ENCODE measurements around the gene TMCC1.
"Not testable (repeated sequence)": the region's sequence is repeated elsewhere in the genome, so short reads cannot be mapped to it uniquely, and the experiment has no call there.

The TMCC1 gene

DNA sequence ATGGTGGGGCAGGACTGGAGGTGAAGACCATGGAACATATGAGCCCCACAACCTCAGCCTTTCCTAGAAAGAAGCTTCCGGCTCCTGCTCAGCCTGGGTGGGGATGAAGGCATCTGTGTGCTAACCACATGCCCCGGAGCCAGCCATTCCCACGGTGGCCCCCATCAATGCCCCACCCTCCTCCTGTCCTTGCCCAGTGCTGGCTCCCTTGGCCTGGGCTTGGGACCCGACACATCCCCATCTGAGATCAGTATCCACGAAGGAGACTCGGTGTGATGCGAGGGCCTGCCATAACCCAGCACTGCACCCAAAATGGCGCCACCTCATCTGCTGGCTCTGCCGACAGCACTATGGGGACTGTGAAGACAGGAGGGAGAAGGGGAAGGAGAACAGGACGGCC, 270.6 kb downstream of the TMCC1 start:
- DNase-seq (ENCODE audit: low read depth in 2 of 2): no peak

DNA sequence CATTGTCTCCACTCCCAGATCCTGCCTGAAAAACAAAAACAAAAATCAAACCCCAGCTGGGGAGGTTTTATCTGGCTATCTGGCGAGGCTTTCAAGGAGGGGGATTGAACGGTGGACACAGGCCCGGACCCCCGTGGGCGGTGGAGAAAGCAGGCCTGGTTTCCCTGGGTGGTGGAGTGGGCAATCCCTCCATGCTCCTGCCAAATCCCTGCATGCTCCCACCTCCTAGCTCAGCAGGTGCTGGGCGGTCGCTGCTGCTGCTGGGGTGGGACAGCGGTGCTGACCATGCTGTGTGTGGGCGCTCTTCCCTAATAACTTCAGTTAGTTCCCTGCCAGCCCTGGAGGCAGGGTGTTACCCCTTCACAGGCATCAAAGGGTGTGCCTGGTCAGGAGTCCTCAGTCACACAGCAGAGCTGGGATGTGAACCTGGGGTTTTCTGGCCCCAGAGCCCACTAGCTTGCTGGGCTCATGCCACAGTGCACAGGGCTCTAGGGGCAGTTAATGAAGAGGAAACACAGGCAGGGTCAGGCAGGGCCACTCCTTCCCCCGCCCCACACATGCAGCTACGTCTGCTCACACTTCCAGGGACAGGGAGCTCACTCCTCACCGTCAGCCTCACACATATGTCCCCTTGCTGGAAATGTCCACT, 271.2 kb downstream of the TMCC1 start:
- no peak for DNase-seq (ENCODE audit: low read depth in 2 of 2)

DNA sequence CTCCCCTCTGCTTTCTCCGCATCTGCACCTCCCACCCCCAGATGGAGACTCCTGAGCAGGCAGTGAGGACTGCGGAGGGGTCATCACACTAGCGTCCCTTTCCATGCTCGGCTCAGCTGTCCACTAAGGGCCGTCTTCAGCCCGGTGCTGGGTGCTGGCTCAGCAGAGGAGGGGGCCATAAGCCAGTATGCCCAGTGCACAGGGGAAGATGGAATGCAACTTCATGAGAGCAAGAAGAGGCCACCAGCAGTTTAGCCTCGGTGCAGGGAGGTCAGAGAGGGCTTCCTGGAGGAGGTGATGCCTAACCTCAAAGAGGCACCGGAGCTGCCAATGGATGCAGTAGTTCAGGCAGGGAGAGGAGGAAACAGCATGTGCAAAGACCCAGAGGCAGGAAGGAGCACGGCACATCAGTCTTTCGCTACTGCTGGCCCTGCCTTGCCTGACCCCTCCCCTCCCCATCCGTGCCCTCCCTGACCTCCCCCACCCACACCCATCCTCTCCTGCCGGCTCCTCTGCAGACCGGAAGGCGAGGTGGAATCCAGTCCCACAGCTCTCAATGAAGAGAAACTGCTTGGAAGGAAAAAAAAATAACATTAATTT, 271.8 kb downstream of the TMCC1 start:
- DNase-seq (ENCODE audit: low read depth in 2 of 2): no peak

DNA sequence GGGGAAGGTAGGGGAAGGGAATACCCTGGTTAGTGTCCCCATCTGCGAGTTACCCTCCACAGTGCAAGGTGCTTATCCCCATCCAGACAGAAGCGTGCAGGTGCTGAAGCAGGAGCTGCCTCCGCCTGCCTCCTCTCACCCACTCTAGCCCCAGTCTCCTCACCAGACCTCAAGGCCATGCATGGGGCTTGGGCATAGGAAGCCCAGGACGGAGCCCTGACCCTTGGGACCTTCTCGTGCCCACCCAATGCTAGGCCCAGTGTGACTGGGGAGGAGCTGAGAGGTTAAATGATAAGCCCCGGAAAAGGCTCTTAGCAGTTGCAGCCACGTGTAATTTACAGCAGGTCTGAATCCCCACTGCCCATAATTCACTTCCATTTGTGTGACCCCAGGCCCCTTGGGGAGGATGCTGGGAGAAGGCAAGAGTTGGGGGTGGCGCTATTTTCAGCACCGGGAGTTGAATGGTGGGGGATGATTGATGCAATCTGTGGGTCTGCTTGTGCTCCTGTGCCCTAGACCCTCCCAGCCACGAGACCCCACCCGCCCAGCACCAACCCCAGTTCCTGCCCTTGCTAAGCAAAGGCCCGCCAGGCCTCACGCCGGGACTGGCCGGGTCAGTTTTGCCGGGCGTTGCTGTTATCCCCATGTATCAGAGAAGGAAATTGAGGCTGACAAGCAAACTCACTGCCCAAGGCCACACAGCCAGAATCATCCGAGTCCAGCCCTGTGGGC, 272.5 kb downstream of the TMCC1 start:
- DNase-seq (ENCODE audit: low read depth in 2 of 2): no peak

DNA sequence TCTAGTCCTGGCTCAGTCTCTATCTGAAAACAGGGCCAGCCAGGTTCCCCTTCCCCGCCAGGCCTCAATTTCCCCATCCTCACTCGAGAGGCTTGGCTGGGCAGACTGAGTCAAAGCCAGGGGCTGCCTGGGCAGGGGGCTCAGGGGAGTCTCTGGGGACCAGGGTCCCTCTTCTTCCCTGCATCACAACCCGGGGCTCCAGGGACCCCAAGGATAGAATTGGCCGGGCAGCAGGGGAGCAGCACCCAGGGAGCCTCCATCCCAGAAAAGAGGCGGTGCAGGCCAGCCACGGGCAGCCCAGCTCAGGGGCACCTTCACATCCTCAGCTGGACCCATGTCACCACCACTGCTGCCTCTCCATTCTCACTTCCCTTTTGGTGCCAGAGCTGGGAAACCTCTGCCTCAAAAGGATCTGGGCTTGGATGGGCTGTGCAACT, 273.8 kb downstream of the TMCC1 start:
- DNase-seq (ENCODE audit: low read depth in 2 of 2): no peak

DNA sequence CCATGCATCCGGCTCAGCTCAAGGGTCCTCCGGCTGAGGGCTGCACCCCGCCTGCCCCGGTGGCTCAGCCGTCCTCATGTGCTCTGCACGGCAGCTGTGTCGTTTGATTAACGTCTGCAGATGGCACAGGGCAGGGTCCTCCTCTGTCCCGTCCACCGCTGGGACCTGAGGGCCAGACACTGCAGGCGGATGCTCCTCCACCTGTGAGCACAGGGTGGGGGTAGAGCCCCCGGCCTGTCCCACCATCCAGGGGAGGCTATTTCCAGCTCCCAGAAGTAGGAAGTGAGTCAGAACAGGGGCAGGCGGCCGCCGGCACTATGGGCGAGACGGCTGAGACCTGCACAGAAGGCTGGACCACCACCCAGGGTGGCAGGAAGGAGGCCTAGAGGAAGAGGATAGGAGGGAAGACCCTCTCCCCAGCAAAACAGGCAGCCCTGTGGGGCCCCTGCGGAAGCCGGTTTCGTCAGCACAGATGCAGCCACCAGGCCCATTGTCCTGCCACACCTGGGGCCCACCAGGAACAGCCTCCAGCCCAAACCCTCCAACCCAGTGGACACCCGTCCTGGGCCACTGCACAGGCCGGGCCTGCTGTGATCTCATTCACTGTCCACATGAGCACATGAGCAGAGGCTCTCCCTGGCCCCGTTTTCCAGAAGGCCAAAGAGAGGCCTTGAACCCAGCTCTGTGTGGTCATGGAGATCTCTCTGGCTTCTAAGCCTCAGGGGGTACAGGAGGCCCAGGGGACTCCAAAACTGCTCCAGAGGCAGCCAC, 274.4 kb downstream of the TMCC1 start:
- DNase-seq (ENCODE audit: low read depth in 2 of 2): no peak

DNA sequence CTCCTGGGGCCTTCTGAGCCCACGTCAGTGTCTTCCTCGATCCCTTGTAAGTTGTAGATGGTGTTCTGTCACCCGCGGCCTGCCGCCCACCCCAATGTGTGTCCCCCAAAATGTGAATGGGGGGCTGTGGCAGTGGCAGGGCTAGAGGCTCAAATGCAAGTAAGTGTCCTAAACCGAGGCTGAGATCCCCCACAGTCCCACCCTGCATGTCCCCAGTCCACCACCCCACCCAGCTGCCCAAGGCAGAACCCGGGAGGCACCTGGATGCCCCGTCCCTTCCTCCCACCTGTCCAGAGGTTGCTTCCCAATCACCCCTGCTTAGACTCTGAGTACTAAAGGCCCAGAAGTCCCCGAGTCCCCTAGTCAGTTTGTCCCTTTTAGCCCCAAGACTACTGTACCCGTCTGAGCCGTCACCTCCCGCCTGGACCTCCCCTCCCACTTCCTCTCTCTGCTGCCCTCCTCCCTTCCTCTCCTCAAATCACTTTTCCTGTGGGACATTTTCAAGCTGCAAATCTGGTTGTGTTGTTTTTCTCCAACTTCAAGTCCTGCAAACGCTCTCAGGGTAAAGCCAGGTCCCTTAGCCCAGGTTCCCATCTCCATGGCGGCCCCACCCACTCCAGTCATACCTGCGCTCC, 275.2 kb downstream of the TMCC1 start:
- no peak for DNase-seq (ENCODE audit: low read depth in 2 of 2)

DNA sequence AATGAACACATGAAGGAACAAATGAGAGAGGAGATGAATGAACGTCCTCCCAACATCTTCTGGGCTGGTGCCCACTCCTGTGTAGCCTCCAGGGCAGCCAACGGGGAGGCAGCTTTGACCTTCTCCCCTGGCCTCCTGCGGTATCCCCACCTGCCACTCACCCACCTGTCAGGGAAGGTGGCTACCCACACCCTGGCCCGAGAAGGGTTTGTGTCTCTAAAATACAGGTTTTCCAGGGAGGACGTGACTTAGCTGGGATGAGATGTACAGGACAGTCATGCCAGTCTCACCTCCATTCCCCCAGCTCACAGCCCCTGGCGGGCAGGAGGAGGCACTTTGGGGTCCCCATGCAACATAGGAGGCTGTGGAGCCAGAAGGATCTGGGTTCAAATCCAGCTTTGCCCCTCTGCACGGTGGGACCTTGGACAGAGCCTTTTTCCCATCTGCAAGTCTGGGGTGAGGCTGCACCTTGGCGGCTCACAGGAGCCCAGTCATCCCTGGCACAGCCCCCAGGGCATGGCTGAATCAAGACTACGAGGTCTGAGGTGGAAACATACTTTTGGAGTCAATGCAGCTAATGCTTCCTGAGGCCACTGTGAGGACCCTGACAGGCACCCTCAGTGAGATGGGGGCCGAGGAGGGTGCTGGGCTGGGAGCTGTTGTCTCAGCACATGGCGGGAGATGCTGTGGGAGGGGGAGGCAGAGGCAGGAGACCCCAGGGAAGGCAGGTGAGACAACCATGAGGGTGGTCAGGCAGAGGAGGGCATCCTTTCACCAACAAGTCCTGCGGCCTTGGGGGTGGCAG, 275.9 kb downstream of the TMCC1 start:
- no peak for DNase-seq (ENCODE audit: low read depth in 2 of 2)

DNA sequence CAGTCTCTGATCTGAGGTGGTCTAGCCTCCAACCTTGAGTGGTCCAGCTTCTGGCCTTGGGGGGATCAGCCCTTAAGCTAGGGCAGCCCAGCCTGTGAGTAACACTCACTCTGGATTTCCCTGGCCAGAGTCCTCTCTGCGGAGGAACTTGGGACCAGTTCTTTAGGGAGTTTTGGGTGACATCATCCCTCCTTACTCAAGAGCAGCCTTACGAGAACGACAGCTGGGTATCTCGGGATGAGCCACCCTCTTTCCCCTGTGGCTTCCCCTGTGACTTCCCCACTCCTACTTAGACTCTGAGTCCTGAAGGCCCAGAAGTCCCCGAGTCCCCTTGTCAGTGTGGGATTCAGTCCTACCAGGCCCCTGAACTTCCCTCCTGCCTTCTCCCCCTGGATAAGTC, 276.8 kb downstream of the TMCC1 start:
- no peak for DNase-seq (ENCODE audit: low read depth in 2 of 2)

DNA sequence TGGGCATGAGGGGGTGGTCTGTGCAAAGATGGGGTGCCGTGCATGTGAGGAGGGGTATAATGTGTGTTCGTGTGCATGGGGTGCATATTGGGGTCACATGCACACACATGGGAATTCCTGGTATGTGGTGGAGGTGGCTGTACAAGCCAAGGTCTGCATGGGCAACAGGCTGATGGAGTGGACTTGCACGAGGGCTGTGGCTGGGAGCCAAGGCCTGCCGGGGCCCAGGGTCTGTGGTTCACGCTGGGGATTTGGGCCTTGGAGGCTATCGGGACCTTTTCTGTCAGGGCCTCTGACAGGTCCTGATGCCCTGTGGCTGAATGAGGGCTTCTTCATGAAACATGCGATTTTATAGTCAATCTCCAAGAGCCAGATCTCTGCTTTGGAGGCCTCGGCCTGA, 277.2 kb downstream of the TMCC1 start:
- DNase-seq (ENCODE audit: low read depth in 2 of 2): no peak

DNA sequence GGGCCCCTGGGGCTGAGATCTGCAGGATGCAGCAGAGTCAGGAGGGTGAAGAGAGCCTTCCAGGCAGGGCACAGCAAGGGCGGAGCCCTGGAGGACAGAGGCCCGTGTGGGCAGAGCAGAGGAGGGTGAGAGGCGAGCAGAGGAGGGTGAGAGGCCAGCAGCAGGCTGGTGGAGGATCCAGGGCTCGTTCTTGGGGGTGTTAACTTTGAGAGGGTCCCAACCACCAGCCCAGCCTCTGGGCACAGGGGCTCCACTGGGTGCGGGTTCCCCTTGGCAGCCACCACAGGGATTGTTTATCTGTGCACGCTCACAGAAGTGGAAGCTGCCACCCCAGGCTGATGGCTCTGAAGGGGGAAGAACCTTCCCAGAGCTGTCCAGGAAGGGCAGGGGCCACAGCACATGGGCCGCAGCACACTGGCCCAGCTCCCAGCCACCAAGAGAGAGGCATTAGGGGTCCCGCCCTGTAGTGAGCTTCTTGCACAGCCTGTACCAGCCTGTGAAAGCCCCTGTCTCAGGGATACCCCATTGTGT, 277.7 kb downstream of the TMCC1 start:
- DNase-seq (ENCODE audit: low read depth in 2 of 2): no peak

DNA sequence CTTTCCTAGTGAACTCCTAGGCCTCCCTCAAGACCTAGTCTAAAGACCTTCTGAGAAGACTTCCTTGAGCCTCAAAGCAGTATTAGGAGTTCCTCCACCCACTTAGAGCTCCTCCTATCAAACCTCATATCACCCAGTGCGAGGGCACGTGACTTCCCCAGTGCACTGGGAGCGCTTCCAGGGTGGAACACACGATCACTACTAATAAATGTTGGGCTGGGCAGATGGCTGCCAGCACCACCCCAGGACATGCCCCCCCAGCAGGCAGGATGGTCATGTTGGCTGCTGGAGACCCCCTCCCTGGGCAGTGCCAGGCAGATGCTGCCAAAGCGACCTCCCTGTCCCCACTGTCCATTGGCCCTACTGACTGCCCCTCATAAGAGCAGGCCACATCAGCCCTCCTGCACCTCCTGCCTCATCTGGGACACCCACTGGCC, 278.6 kb downstream of the TMCC1 start:
- no peak for DNase-seq (ENCODE audit: low read depth in 2 of 2)

DNA sequence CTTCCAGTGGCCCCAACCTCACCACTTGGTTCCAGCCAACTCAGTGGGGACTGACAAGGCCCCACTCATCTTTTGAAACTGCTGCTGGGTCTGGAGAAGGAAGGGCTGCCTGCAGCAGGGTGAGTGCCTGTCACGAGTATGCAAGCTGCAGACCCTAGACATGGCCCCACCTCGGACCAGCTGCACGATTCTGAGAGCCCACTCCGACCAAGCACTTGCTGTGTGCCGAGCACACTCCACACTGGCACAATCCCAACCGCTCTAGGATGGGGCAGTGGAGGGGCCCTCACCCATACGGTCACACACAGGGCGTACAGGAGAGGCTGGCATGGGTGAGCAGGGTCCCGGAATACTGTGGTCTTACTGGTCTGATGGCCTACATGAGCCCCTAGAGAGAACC, 279.1 kb downstream of the TMCC1 start:
- no peak for DNase-seq (ENCODE audit: low read depth in 2 of 2)

DNA sequence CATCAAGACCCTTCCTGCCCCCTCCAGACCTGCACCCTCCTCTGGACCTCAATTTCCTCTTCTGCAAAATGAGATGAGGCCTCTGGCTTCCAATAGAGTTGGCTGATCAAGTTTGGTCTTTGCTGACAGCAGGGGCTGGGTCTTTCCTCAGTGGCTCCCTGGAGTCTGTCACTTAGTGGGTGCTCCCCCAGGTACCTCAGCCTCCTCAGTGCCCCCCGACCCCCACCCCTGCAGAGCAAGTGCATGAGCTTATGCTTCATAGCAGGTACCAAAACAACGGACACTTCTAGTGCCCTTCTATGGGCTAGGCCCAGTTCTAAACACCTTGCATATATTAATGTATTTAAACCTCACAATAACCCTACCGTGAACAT, 280.2 kb downstream of the TMCC1 start:
- DNase-seq (ENCODE audit: low read depth in 2 of 2): no peak

DNA sequence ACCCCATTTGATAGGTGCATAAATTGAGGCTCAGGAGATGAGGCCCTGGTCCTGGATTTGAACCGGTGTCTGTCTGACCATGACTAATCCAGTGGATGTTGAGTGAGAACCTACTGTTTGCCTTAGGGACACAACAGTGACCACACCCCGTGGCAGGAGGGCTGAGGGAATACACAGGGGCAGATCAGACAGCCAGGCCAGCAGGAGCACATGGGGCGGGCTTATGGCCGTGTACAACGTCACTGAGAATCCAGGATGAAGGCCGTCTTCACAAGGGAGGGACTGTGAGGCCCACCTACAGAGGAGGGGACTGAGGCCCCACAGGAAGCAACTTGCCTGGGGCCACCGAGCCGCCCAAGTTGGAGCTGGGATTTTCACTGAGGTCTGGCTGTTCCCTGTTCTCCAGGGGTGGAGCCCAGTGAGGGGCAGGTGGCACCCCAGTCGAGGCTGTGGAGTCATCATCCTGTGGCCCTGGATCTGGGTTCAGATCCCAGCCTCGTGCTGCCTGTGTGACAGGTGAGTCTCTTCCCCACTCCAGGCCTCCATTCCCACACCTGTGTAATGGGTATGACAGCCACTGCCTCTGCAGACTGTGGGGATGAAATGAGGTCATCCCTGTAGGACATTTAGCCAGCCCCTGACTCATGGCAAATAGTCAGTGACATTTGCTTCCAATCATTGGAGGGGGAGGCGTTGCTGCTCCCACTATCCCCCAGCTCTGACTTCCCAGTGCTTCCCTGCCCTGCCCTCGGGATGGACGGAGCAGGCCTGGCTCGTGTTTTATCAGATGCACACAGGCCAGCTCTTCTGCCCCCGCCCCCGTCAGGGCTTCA, 280.8 kb downstream of the TMCC1 start:
- DNase-seq (ENCODE audit: low read depth in 2 of 2): no peak

DNA sequence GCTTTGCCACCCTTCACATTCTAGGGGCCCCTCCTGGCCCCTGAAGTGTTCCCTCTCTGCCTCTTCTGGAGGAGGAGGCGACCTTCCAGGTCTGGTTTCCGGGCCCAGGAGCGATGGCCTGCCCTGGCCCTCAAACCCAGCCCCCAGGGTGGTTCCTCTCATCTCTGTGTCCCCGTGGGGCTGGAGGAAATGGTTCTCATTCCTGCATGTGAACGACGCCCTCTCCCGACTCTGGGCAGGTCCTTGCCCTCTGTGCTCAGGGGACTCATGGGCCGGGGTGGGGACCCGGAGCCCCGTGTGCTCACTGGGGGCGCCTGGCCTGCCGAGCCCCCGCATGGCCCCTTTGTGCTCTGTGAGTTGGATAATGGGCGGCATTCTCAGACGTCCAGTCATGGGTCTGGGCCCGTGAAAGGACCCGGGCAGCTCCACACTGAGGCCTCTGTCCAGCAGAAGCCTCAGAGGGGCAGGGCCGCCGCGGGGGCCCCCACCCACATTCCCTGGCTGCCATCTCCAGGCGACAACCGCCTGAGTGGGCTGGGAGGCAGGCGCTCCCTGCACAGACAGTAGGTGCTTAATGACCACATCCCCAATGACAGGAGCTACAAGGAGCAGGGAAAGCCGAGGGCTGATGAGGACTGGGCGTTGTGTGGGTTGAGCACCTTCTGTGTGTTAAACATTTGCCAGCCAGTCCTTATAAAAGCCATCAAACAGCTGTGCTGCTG, 281.5 kb downstream of the TMCC1 start:
- DNase-seq (ENCODE audit: low read depth in 2 of 2): no peak

DNA sequence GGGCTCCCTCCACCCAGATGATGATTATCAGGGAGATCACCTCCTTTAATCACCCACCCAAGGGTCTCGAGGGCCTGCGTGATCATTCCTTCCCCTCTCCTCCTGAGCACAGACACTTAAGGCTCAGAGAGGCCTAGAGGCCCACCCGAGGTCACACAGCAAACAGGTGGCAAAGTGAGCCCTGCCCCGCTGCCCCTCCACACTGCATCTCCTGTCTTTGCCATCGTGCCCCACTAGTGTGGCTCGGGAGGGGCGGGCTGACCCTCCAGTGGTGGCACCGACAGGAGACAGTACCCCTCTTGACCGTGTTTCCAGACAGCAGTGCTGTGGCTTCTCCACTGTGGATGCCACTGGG, 282.1 kb downstream of the TMCC1 start:
- no peak for DNase-seq (ENCODE audit: low read depth in 2 of 2)

DNA sequence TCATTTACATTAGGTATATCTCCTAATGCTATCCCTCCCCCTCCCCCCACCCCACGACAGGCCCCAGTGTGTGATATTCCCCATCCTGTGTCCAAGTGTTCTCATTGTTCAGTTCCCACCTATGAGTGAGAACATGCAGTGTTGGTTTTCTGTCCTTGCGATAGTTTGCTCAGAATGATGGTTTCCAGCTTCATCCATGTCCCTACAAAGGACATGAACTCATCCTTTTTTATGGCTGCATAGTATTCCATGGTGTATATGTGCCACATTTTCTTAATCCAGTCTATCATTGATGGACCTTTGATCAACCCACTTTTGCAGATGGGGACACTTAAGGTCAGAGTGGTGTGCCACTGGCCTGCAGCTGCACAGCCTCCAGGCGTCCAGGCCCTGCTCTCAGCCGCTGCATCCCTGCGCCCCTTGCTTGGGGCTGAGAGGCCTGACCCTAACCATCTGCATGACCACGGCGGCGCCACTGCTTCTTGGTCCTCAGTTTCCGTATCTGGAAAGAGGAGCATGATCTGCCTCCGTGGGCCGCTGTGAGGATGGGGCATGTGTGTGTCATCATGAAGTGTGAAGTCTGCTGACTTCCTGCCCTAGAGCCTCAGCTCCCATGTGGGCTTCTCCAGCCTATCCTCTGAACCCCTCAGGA, 282.6 kb downstream of the TMCC1 start:
- DNase-seq (ENCODE audit: low read depth in 2 of 2): not testable (repeated sequence)

DNA sequence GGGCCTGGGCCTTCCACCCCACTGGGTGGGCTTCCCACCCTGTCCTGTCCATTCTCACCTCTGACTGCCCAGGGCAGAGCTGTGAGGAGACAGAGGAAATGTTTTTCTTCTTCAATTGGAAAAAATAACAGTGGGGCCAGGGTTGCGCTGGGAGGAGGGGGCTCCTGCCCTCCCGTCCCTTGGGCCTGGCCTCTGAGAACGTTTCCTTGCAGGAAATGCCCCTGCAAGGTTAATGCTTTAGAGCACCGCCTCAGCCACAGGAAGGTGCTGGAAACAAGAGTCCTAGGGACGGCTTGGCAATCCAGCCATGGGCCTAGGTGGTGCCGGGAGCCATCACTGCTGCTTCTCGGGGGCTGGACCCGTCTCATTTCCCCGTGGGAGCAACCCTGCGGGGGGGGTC, 283.2 kb downstream of the TMCC1 start:
- DNase-seq (ENCODE audit: low read depth in 2 of 2): no peak

Measured in stimulated activated CD4-positive, alpha-beta T cell treated with anti-CD3 and anti-CD28 coated beads, Interleukin-15, amount 100 ng/mL, for 48 hours (primary cell).